Neural cell (in vitro differentiated cells): ENCODE results near the gene NISCH. TPM values are rescaled to one million over a fixed set of nuclear protein-coding genes. Genes with fewer than 3 reads are reported as not detected.

Experiments used
- H2AFZ ChIP-seq: fragments of 200-600, 300-800 bp; sonication (generic), shearing (Covaris generic); 2 replicates; pipeline ENCODE4 v1.6.0; 2014; ENCODE audit warnings: low read depth, mild to moderate bottlenecking, antibody characterized with exemption, low read length, moderate library complexity
- H3F3A ChIP-seq: fragments of 200-600 bp; shearing (Covaris generic); 2 replicates; pipeline ENCODE4 v1.6.1; 2016; ENCODE audit warnings: mild to moderate bottlenecking, moderate library complexity, mixed read lengths, antibody characterized with exemption, low read length; ENCODE audit not compliant: insufficient read depth, poor library complexity, severe bottlenecking
- H3K27ac ChIP-seq: fragments of 200-600, 300-800 bp; sonication (generic), shearing (Covaris generic); 2 replicates; pipeline ENCODE4 v1.5.1; 2014; ENCODE audit warnings: mild to moderate bottlenecking, low read length, moderate library complexity
- H3K27me3 ChIP-seq: fragments of 300-800, 200-600 bp; sonication (generic), shearing (Covaris generic); 2 replicates; pipeline ENCODE4 v1.6.0; 2014; ENCODE audit warnings: mild to moderate bottlenecking, low read depth, low read length, moderate library complexity; ENCODE audit not compliant: insufficient read depth
- H3K36me3 ChIP-seq: fragments of 300-800, 200-600 bp; sonication (generic), shearing (Covaris generic); 2 replicates; pipeline ENCODE4 v1.5.1; 2014; ENCODE audit warnings: mild to moderate bottlenecking, antibody characterized with exemption, low read length, moderate library complexity; ENCODE audit not compliant: insufficient read depth
- H3K4me2 ChIP-seq: fragments of 300-800, 200-600 bp; sonication (generic), shearing (Covaris generic); 2 replicates; pipeline ENCODE4 v1.6.0; 2014; ENCODE audit warnings: mild to moderate bottlenecking, low read length
- H3K4me3 ChIP-seq: fragments of 300-800, 200-600 bp; sonication (generic), shearing (Covaris generic); 2 replicates; pipeline ENCODE4 v1.5.1; 2014; ENCODE audit warnings: mild to moderate bottlenecking, low read length, moderate library complexity
- H3K79me2 ChIP-seq: fragments of 200-600 bp; shearing (Covaris generic); replicated peaks from 2 replicates; pipeline ENCODE4 v1.6.0; 2014; ENCODE audit warnings: mild to moderate bottlenecking, low read length, moderate library complexity; ENCODE audit not compliant: insufficient read depth
- H3K9ac ChIP-seq: fragments of 300-800, 200-600 bp; sonication (generic), shearing (Covaris generic); 2 replicates; pipeline ENCODE4 v1.6.1; 2016; ENCODE audit warnings: mild to moderate bottlenecking, low read length, mixed read lengths
- H3K9me2 ChIP-seq: fragments of 200-600 bp; shearing (Covaris generic); 2 replicates; pipeline ENCODE4 v1.6.1; 2016; ENCODE audit warnings: mild to moderate bottlenecking, low read length, mixed read lengths; ENCODE audit not compliant: insufficient read depth
- H3K9me3 ChIP-seq: fragments of 200-600, 300-800 bp; sonication (generic), shearing (Covaris generic); 2 replicates; pipeline ENCODE4 v1.6.1; 2016; ENCODE audit warnings: mild to moderate bottlenecking, mixed run types, low read length, moderate library complexity, mixed read lengths
- H4K20me1 ChIP-seq: fragments of 200-600 bp; shearing (Covaris generic); 2 replicates; pipeline ENCODE4 v1.6.1; 2016; ENCODE audit warnings: mild to moderate bottlenecking, mixed run types; ENCODE audit not compliant: insufficient read depth
- EP300 ChIP-seq: fragments of 450-650 bp; conservative IDR thresholded peaks from 2 replicates; pipeline ENCODE4 v1.6.1; 2014; ENCODE audit warnings: antibody characterized with exemption, mild to moderate bottlenecking, moderate library complexity; ENCODE audit not compliant: poor library complexity, severe bottlenecking
- POLR2AphosphoS5 ChIP-seq: IDR thresholded peaks from 2 replicates; pipeline ENCODE4 v1.6.1; 2012
- RAD21 ChIP-seq: fragments of 450-650 bp; conservative IDR thresholded peaks from 2 replicates; pipeline ENCODE4 v1.6.1; 2014; ENCODE audit warnings: antibody characterized with exemption, mild to moderate bottlenecking, moderate library complexity
- SMC3 ChIP-seq: fragments of 450-650 bp; conservative IDR thresholded peaks from 2 replicates; pipeline ENCODE4 v1.6.1; 2014; ENCODE audit warnings: antibody characterized with exemption, mild to moderate bottlenecking, moderate library complexity; ENCODE audit not compliant: poor library complexity
- TAF1 ChIP-seq: IDR thresholded peaks from 2 replicates; pipeline ENCODE4 v1.6.1; 2012; ENCODE audit warnings: low read depth
- polyA plus RNA-seq: library from polyadenylated mRNA; depleted of rRNA; stranded (reverse); fragments of >200 nt; gene quantifications from 2 replicates; pipeline ENCODE4 v1.2.3, GENCODE V29; 2014
- TF ChIP-seq, protein P1 (sequence below): IDR thresholded peaks from 2 replicates; pipeline ENCODE4 v1.6.1; 2012; ENCODE audit warnings: borderline replicate concordance

Gene NISCH
- polyA plus RNA-seq, 1 donor from 2014 or later, result 88.9 TPM

- TF ChIP-seq RAD21 (no peak), TAF1 (no peak)
Measured at GRCh38 chr3:52527732-52528585, 72.6 kb downstream of the NISCH start (continued).

DNA sequence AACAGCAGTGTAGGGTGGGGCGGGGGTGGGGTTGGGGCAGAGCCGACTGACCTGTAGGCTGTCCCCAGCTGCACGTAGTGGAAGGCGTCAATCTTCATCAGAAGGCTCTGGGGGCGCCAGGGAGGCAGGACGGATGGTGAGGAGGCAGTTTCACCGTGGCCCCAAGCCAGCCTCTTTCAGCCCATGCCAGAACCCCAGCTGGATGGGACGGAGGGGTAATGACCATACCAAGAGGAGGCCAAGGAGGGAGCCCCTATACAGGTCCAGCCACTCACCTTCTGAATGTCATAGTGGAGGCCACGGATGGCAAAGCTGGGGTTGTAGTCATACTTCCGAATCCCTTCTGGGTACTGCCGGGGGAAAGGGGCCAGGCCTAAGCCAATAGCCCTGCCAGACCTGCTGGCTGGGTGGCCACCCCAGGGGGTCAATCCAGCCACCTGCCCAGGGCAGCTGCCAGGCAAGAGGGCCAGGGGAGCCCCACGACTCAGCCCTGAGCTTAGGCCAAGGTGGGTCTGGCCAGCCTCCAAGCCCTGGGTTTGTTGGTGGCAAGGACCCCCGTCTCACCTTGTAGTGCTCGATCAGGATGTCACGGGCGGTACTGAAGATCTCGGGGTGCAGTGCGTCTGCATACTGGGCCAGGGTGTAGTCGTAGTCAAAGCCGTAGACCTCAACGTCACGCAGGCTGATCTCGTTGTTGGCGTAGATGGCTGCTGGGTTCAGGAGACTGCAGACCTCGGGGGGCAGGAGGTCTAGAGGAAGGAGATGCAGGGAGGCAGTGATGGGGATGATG, 73.4 kb downstream of the NISCH start:
- Histone ChIP-seq H3K4me2 (no peak overlapping the region), H4K20me1 (no peaks in the 10 kb centered on the region), H3K4me3 (no peak overlapping the region), H3K27me3 (peaks cover 7% of the 10 kb centered on the region), H2AFZ (no peak overlapping the region), H3K9me3 (no peaks in the 10 kb centered on the region), H3K27ac (no peak overlapping the region), H3F3A (no peaks in the 10 kb centered on the region), H3K79me2 (peaks cover 8% of the 10 kb centered on the region), H3K9me2 (no peaks in the 10 kb centered on the region), H3K36me3 (no peaks in the 10 kb centered on the region), H3K9ac (no peak overlapping the region)
- TF ChIP-seq, protein P1, sequence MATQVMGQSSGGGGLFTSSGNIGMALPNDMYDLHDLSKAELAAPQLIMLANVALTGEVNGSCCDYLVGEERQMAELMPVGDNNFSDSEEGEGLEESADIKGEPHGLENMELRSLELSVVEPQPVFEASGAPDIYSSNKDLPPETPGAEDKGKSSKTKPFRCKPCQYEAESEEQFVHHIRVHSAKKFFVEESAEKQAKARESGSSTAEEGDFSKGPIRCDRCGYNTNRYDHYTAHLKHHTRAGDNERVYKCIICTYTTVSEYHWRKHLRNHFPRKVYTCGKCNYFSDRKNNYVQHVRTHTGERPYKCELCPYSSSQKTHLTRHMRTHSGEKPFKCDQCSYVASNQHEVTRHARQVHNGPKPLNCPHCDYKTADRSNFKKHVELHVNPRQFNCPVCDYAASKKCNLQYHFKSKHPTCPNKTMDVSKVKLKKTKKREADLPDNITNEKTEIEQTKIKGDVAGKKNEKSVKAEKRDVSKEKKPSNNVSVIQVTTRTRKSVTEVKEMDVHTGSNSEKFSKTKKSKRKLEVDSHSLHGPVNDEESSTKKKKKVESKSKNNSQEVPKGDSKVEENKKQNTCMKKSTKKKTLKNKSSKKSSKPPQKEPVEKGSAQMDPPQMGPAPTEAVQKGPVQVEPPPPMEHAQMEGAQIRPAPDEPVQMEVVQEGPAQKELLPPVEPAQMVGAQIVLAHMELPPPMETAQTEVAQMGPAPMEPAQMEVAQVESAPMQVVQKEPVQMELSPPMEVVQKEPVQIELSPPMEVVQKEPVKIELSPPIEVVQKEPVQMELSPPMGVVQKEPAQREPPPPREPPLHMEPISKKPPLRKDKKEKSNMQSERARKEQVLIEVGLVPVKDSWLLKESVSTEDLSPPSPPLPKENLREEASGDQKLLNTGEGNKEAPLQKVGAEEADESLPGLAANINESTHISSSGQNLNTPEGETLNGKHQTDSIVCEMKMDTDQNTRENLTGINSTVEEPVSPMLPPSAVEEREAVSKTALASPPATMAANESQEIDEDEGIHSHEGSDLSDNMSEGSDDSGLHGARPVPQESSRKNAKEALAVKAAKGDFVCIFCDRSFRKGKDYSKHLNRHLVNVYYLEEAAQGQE, result no peak
- no peak for TF ChIP-seq EP300
- TF ChIP-seq SMC3, result no peak

DNA sequence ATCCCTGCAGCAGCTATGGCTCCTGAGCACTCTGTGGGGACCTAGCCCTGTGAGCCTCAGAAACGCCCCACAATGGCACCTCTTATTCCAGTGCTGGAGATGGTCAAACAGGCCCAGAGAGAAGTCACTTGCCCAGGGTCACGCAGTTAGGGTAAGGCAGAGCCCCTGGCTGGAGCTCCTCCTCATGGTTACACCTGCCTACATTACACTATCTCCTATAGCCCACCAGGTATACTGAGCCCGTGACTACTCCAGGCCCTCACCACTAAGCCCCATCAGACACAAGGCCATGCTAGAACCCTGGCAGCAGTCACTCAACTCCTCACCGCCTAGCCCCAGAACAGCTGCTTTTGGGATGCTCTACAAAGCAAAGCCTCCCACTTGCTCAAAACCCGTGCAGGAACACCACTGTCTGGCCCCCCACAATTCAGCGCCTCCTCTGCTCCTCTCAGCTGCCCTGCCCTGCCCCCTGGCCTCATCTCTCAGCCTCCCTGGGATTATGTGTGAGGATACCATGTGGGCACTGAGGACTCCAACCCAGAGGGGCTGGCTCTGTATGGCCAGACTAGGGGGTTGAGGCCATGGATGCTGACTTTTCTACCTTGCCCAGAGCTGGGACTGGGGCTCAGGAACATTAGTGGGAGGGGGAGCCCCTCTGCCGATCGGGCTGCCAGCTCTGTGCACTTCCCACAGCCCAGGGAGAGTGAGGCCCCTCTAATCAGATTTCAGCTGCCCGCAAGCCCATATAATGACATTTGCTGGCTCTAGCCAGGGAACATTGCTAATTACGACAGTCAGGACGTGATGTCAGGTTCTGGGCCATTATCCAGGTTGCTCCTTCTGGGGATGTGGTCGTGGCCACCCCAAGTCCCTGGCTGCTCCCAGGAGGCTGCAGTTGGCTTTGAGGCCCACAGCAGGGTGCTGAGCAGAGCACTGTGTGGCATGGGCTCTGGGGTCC, 74.3 kb downstream of the NISCH start:
- Histone ChIP-seq H3K9ac (no peak overlapping the region), H3K9me3 (no peaks in the 10 kb centered on the region), H4K20me1 (no peaks in the 10 kb centered on the region), H3K4me2 (no peak overlapping the region), H3K9me2 (no peaks in the 10 kb centered on the region), H3K36me3 (no peaks in the 10 kb centered on the region), H3K27me3 (peaks cover 7% of the 10 kb centered on the region), H2AFZ (no peak overlapping the region), H3K4me3 (no peak overlapping the region), H3F3A (no peaks in the 10 kb centered on the region), H3K79me2 (peaks cover 8% of the 10 kb centered on the region), H3K27ac (no peak overlapping the region)
- no peak for TF ChIP-seq POLR2AphosphoS5
- TF ChIP-seq TAF1, result no peak
- TF ChIP-seq, protein P1, result no peak
- no peak for TF ChIP-seq RAD21
